Measurements from ENCODE around the gene ARFGEF2.

GRCh38 chr20:48897305-48898010 is 24.1 kb upstream of the ARFGEF2 start:
- TF ChIP-seq CTCF (IDR thresholded peaks at IDR 0.05; ENCODE audit: low read depth, low read length, poor library complexity, severe bottlenecking): no peak
- TF ChIP-seq EZH2phosphoT487 (IDR thresholded peaks at IDR 0.05; ENCODE audit: borderline replicate concordance, low read length): no peak
